Loucy (cell line): ENCODE results near the gene PPP2R3B.
"Not testable (repeated sequence)": the region's sequence is repeated elsewhere in the genome, so short reads cannot be mapped to it uniquely, and the experiment has no call there.

Experiments
- H2AFZ ChIP-seq: fragments of 200-600 bp; sonication (generic); 2 replicates; pipeline ENCODE4 v1.6.0; 2016; ENCODE audit warnings: antibody characterized with exemption, mild to moderate bottlenecking, low read length, moderate library complexity
- H3F3A ChIP-seq: fragments of 200-600 bp; 2 replicates; pipeline ENCODE4 v1.6.0; 2016; ENCODE audit warnings: antibody characterized with exemption, low read depth, mild to moderate bottlenecking
- H3K27me3 ChIP-seq: fragments of 200-600 bp; sonication (generic); 2 replicates; pipeline ENCODE4 v1.6.1; 2014; ENCODE audit warnings: low read length, mild to moderate bottlenecking; ENCODE audit not compliant: insufficient read depth, poor library complexity, severe bottlenecking
- H3K36me3 ChIP-seq: fragments of 200-600 bp; sonication (generic); 2 replicates; pipeline ENCODE4 v1.6.1; 2016; ENCODE audit warnings: low read length; ENCODE audit not compliant: insufficient read depth
- H3K4me1 ChIP-seq: fragments of 200-600 bp; sonication (generic); 2 replicates; pipeline ENCODE4 v1.5.1; 2014; ENCODE audit warnings: low read length, mild to moderate bottlenecking; ENCODE audit not compliant: insufficient read depth, poor library complexity, severe bottlenecking
- H3K4me2 ChIP-seq: fragments of 200-600 bp; sonication (generic); 2 replicates; pipeline ENCODE4 v1.6.0; 2014; ENCODE audit warnings: antibody characterized with exemption, low read length, low read depth, mild to moderate bottlenecking; ENCODE audit not compliant: poor library complexity, severe bottlenecking
- H3K4me3 ChIP-seq: fragments of 200-600 bp; sonication (generic); 2 replicates; pipeline ENCODE4 v1.5.1; 2014; ENCODE audit warnings: low read length, mild to moderate bottlenecking, mixed read lengths; ENCODE audit not compliant: poor library complexity, severe bottlenecking
- H3K79me2 ChIP-seq: fragments of 200-600 bp; sonication (generic); 2 replicates; pipeline ENCODE4 v1.6.1; 2014; ENCODE audit warnings: low read length; ENCODE audit not compliant: insufficient read depth
- H3K9ac ChIP-seq: fragments of 200-600 bp; sonication (generic); 2 replicates; pipeline ENCODE4 v1.6.0; 2014; ENCODE audit warnings: mild to moderate bottlenecking, low read depth, low read length, moderate library complexity; ENCODE audit not compliant: poor library complexity, severe bottlenecking
- H3K9me2 ChIP-seq: fragments of 200-600 bp; sonication (generic); replicated peaks from 2 replicates; pipeline ENCODE4 v1.6.1; 2016; ENCODE audit warnings: low read depth, low read length, mixed read lengths
- H3K9me3 ChIP-seq: fragments of 200-600 bp; sonication (generic); 2 replicates; pipeline ENCODE4 v1.6.1; 2014; ENCODE audit warnings: mild to moderate bottlenecking, antibody characterized with exemption, low read length, low read depth; ENCODE audit not compliant: insufficient read depth
- H4K20me1 ChIP-seq: fragments of 200-600 bp; sonication (generic); 2 replicates; pipeline ENCODE4 v1.6.0; 2014; ENCODE audit warnings: antibody characterized with exemption, low read length, mild to moderate bottlenecking; ENCODE audit not compliant: insufficient read depth, poor library complexity, severe bottlenecking
- CTCF ChIP-seq: fragments of 200-600 bp; sonication (generic); conservative IDR thresholded peaks from 2 replicates; pipeline ENCODE4 v1.5.1; 2014; ENCODE audit warnings: mild to moderate bottlenecking, antibody characterized with exemption, low read length
- EZH2phosphoT487 ChIP-seq: fragments of 200-600 bp; IDR thresholded peaks from 2 replicates; pipeline ENCODE4 v1.6.1; 2018; ENCODE audit warnings: antibody characterized with exemption, mild to moderate bottlenecking, moderate library complexity, borderline replicate concordance

The PPP2R3B gene

DNA sequence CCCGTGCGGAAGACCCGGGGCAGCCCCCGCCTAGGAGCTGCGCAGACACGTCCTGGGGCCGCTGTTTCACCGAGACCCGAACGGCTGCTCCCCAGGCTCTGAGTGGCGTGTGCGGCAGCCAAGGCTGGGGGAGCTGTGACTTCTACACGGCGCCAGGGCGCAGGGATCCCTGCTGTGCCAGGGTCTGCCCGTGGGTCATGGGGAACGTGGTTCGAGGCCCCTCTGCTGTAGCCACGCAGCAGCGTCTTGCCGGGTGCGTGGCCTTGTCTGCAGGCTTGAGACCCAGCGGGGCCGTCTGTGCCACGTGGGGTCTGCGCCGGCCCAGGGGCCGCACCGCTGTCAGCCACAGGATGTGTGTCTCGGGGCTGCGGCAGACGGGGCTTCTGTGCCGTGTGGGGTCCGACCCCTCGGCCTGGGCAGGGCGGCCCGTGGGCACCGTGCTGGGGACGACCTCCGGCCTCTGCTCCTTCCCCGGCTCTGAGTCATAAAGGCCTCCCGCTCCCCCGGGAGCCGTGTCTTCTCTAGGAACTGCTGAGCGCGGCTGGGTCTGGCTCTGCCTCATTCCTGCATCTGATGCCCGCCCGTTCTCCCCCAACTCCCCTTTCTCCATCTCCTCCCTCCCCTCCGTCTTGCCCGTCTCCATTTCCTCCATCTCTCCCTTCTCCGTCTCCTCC lies 55.4 kb downstream of the PPP2R3B start:
- Histone ChIP-seq H3K9ac (no peak overlapping the region), H3K9me2 (no peaks in the 10 kb centered on the region), H2AFZ (no peak overlapping the region), H3K4me1 (no peaks in the 10 kb centered on the region), H3K79me2 (no peaks in the 10 kb centered on the region), H3K9me3 (no peaks in the 10 kb centered on the region), H3K36me3 (no peaks in the 10 kb centered on the region; the same call in 1 of the 2 replicates), H3K27me3 (no peaks in the 10 kb centered on the region), H3F3A (no peaks in the 10 kb centered on the region), H3K4me2 (no peak overlapping the region), H4K20me1 (no peaks in the 10 kb centered on the region), H3K4me3 (no peak overlapping the region)
- TF ChIP-seq CTCF, result no peak

DNA sequence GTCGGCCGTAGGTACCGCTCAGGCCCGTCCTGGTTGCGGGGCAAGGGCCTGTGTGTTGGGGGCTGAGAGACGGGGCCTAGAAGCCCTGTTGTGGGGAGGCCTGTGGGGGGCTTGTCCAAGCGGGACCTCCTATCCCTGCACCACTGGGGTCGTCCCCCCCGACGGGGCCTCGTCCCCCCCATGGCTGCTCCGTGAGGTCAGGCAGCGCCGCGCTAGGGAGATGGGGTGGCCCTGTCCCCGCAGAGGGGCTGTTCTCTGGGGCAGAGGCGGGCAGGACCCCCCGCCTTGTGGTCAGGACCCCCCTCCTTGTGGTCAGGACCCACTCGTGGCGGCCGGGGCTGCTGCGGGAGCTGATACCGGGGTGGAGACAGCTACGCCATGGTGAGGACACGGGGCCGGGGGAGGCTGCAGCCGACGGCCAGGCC lies 56.0 kb downstream of the PPP2R3B start:
- no peak overlapping the region for H3K4me2 ChIP-seq
- H3K36me3 ChIP-seq, result no peaks in the 10 kb centered on the region; the same call in 1 of the 2 replicates
- H3F3A ChIP-seq, result no peaks in the 10 kb centered on the region
- no peak overlapping the region for H3K9ac ChIP-seq
- no peak overlapping the region for H3K4me3 ChIP-seq
- no peaks in the 10 kb centered on the region for H3K9me2 ChIP-seq
- no peaks in the 10 kb centered on the region for H4K20me1 ChIP-seq
- H3K27me3 ChIP-seq, result no peaks in the 10 kb centered on the region
- no peaks in the 10 kb centered on the region for H3K9me3 ChIP-seq
- no peak for TF ChIP-seq CTCF
- TF ChIP-seq EZH2phosphoT487, result no peak
- no peaks in the 10 kb centered on the region for H3K4me1 ChIP-seq
- H2AFZ ChIP-seq, result no peak overlapping the region
- no peaks in the 10 kb centered on the region for H3K79me2 ChIP-seq

DNA sequence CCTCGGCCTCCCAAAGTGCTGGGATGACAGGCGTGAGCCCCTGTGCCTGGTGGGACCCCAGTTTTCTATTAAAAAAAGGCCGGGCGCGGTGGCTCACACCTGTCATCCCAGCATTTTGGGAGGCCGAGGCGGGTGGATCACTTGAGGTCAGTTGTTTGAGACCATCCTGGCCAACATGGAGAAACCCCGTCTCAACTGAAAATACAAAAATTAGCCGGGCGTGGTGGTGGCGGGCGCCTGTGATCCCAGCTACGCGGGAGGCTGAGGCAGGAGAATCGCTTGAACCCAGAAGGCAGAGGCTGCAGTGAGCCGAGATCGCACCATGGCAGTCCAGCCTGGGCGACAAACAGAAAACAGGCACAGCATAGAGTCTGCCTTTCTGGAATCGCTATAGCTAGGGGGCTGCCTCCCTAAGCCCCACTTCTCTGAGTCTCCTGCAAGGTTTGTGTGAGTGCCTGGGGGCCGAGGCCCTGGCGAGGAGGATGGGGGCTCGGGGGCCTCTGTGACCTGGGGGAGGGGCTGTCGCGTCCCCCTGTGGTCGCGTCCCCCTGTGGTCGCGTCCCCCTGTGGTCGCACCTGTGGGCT lies 56.5 kb downstream of the PPP2R3B start:
- H3K27me3 ChIP-seq, H3K4me1 ChIP-seq, H3F3A ChIP-seq, H3K9me3 ChIP-seq, H2AFZ ChIP-seq, H3K4me2 ChIP-seq, H3K36me3 ChIP-seq, H3K9me2 ChIP-seq, H4K20me1 ChIP-seq, H3K9ac ChIP-seq, H3K4me3 ChIP-seq, H3K79me2 ChIP-seq: not testable (repeated sequence)
